ENCODE data around the gene VN1R5.
"Not testable (repeated sequence)": the region's sequence is repeated elsewhere in the genome, so short reads cannot be mapped to it uniquely, and the experiment has no call there.

VN1R5 gene

DNA sequence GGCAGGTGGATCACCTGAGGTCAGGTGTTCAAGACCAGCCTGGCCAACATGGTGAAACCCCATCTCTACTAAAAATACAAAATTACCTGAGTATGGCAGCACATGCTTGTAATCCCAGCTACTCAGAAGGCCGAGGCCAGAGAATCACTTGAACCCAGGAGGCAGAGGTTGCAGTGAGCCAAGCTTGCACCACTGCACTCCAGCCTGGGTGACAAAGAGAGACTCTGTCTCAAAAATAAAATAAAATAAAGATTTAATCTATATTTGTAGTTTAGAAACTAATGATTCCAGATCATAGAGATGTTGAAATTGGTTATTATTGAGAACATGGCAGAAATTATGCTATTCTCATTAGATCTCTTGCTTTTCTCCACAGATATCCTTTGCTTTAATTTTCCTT is at the start of gene VN1R5:
Gene VN1R5 (plus strand): TSS at position 301 of the 400 bp plus-strand sequence.
- DNase-seq = not testable (repeated sequence)

DNA sequence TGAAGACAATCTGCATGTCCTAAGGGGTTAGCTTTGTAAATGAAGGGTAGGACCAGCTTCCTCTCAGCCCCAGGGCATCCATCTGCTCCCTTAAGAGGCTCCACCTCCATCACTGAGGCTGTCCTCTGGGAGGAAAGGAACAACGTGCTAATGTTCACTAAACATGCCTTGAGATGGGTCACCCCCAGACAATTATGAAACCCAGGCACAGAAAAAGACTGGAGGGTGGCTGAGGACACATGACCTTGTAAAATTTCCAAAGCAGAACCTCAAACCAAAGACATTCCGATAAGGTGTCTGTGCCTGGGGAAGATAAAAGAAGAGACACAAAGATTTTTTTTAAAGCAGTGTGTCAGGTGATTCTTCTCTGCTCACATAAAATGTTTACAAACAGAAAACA is 46.5 kb upstream of the VN1R5 start:
- DNase-seq = no peak

DNA sequence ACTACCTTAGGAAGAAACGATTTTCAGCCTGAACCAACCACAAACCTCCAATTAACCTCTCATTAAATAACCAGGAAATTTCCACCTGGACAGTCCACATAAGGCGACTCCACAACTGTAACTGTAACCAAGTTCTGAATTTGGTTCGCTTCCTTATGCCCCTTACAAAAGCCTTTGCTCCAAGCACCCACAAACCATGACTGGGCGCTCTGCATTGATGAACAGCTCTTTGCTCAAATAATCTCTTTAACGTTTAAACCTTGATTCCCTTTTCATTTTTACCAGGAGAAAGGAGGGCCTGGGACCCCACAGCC is 45.9 kb upstream of the VN1R5 start:
- DNase-seq = no peak

DNA sequence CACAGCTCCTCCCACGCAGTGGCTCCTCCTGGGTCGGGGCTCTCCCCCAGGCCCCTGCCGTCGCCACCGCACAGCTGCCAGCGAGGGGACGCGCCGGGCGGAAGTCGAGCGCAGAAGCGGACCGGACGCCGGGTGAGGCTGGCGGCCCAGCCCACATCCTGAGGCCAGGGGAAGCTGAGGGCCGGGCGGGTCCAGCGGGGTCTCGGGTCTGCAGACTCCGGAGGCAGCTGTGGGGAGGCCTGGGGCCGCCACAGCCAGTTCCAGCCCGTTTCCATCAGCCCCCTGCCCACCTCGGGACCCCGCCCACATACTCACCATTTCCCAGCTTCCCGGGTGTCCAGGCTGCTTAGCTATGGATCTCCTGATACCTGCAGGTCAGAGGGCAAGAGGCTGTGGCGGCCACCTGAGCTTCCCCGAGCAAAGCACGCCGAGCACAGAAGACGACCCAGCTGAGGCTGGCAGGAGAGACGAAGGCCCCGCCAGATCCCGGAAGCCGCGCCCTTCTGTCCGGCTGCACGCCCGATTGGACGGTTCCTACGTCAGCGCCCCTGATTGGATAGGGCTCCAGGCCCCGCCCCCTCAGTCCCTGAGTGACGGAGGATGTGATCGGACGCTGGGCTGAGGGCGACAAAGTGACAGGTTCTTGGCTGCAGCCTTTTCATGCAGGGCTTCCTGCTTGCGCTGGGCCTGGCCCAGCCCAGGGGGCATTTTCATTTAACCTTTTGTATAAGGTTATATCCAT is 45.3 kb upstream of the VN1R5 start:
- DNase-seq = peak; percentile 98

DNA sequence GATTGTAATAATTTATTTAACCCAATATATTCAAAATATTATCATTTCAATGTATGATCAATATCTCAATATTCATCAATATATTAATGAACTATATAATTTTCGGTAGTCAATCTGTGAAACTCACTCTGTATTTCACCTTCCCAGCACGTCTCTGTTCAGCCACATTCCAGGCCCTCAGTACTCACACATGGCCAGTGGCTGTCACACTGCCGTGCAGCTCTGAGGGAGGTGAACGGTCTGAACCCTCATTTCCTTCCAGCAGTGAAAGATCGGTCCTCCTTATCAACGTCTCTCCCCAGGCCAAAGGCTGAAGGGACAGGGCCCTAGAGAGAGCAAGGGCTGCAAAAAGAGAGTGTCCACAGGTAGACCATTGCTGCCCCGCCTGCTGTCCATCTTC is 44.5 kb upstream of the VN1R5 start:
- no peak for DNase-seq

DNA sequence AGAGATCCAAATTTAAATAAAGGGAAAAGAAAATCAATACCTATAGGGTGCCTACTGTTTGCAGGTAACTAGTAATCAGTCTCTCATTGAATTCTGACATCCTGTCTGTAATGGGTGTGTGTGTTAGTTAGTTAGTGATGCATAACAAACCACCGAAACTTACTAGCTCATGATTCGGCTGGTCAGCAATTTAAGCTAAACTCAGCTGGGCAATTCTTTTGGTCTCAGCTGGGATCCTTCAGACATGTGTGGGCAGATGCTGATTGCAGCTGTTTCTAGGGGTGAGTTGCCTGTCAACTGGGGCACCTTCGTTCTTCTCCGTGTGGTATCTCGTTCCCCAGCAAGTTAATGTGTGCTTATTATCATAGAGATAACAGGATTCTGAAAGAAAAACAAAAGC is 43.9 kb upstream of the VN1R5 start:
- no peak for DNase-seq

DNA sequence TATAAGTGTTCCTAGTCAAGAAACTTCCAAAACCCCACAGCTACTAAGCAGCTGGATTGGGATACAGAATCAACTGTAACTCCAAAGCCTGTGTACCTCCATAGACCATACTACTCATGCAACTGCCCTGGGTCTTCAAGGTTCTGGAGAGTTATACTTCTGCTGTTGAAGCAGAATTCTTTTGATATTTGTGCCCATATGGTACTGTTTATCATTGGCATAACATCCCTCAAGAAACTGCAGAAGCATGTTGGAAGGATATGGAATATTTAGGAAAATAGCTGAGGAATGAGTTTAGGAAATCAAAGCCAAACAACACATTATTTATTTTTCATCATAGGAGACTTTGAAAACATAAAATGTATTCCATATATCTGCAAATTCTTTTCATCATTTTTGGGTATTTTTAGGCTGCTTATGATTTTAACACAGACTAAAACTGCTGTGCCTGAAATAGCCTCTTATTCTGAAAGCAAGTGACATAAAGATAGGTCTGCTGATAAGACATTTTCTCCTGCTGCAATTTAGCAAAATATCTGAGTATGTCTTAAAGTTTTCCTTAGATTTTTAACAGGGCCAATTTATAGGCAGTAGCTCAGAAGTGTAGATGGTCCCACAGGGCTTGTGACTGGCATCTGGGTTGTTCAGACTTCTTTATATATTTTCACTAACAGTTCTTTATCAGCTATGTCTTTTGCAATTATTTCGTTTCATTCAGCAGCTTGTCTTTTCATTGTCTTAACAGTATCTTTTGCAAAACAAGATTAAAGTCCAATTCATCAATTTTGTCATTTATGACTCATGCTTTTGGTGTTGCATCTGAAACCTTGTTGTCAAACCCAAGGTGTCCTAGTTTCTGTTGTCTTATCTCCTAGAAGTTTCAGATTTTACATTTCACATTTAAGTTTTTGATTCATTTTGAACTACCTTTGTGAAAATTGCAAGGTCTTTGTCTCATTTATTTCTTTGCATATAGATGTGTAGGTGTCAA is 43.0 kb upstream of the VN1R5 start:
- no peak for DNase-seq

DNA sequence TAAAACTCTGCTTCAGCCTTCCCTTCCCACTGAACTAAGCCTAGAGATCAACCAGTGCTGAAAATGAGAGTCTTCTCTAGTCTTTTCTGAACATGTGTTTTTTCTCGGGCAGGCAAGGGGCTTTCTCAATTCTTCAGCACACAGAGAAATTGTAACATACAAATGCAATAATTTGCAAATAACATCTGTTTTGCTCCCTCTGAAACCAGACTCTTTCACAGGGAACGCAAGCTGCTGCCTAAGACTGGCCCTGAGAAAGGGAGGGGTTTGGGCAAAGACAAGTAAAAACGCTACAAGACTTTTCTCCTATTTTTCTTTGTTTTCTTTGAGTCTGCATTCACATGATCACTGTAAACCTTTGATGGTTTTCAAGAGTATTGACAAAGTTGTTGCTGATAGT is 39.6 kb upstream of the VN1R5 start:
- no peak for DNase-seq

DNA sequence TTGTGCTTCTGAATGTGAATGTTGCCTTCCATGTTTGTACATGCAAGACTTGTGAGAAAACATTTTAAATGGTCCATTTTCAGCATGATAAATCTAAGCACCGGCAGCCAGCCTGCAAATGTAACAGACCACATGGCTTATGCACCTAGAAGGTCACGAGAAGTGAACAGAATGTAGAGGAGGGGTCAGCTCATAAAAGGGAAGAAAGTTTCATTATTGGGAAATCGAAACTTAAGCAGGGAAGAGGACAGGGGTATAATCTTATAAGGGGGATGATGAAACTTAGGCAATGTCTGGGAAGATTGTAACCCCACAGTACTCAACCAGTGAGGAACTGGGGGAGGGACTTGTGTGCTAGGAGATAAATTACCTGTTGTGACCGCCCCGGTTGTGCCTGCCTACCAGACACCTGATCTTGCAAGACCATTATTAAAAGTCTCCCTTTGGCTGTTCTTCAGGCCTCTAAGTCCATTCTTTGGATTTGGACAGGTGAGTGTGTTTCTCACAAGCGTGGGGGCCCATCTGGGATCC is 37.7 kb upstream of the VN1R5 start:
- no peak for DNase-seq

DNA sequence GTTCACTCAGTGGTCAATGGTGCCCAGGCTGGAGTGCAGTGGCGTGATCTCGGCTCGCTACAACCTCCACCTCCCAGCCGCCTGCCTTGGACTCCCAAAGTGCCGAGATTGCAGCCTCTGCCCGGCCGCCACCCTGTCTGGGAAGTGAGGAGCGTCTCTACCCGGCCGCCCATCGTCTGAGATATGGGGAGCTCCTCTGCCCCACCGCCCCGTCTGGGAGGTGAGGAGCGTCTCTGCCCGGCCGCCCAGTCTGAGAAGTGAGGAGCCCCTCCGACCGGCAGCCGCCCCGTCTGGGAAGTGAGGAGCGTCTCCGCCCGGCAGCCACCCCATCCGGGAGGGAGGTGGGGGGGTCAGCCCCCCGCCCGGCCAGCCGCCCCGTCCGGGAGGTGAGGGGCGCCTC is 35.6 kb upstream of the VN1R5 start:
- DNase-seq = not testable (repeated sequence)

DNA sequence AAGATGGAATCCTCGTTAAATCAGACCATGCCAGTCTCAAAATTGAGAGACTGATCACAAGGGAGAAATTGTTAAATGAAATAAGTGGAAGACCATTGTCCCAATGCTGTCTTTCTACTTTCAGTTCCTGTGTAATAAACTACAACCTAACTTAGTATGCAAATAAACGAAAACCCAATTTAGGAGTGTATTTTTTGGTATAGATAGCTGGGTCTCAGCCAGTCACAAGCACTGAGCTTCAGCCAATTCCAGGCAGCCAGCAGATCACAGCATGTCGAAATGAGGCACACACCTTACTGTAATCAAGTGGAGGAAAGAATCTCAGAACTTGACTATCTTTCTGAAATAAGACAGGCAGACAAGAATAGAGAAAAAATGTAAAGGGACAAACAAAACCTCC is 33.0 kb upstream of the VN1R5 start:
- no peak for DNase-seq

DNA sequence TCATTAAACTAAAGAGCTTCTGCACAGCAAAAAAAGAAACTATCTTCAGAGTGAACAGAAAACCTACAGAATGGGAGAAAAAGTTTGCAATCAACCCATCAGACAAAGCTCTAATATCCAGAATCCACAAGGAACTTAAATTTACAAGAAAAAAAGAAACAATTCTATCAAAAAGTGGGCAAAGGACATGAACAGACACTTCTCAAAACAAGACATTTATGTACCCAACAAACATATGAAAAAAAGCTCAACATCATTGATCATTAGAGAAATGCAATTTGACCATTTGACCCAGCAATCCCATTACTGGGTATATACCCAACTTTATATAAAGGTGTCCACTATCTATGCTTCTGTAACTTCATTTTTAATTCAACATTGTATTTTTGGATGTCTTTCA is 31.1 kb upstream of the VN1R5 start:
- no peak for DNase-seq

DNA sequence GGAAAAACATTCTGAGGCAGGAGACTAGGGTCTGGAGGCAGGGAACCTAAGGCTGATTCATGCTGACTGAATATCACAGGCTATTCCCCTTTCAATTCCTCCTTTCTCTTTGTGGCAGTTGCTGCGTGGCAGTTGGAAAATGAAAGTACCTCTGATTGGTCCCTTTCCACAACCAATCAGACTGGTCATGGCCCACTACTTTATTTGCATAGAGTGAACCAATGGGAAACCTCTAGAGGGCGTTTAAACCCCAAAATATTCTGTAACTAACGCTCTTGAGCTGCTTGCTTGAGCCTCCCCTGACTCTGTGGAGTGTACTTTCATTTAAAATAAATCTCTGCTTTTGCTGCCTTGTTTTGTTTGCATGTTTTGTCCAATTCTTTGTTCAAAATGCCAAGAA is 27.7 kb upstream of the VN1R5 start:
- no peak for DNase-seq

DNA sequence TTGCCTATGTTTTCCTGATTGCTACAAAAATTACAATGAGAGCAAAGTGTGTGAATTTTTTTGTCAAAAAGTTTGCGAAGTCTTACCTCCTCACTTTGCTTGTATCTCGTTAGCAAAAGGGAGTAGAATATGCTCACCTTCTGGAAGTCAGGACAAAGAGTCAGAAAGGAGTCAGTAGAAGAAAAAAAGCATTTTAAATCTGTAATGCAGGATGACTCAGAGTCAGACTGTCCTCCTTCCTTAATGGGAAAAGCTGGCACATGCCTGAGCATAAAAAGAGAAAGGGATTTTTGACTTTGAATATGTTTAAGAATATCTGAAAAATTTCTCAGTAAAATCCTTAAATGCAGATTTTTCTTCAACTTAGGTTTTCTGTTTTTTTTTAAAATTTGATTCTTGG is 14.2 kb upstream of the VN1R5 start:
- DNase-seq = no peak

DNA sequence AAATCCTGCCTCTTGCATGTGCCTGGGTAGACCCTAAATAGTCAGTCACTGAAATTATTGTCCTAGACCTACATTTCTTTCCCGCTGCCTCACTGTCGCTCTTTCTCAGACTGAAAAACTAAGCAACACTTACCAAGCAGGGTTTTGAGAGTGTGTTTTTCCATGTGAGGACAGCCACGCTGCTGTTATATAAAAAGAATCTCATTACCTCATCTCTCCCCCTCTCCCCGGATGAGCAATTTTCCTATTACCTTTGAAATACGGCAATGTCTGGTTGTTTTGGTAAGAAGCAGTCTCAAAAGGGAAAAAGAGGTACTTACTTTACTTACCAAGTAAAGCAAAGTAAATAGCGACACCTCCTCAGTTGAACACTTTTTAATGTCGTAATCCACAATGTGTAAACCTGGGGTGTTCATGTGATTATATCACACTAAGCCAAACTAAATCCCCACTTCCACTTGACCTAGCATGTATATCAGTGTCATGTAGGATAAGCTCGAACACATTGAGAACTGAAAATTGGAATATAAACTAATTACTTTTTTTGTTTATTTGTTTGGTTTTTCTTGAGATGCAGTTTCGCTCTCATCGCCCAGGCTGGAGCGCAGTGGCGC is 12.2 kb upstream of the VN1R5 start:
- no peak for DNase-seq

DNA sequence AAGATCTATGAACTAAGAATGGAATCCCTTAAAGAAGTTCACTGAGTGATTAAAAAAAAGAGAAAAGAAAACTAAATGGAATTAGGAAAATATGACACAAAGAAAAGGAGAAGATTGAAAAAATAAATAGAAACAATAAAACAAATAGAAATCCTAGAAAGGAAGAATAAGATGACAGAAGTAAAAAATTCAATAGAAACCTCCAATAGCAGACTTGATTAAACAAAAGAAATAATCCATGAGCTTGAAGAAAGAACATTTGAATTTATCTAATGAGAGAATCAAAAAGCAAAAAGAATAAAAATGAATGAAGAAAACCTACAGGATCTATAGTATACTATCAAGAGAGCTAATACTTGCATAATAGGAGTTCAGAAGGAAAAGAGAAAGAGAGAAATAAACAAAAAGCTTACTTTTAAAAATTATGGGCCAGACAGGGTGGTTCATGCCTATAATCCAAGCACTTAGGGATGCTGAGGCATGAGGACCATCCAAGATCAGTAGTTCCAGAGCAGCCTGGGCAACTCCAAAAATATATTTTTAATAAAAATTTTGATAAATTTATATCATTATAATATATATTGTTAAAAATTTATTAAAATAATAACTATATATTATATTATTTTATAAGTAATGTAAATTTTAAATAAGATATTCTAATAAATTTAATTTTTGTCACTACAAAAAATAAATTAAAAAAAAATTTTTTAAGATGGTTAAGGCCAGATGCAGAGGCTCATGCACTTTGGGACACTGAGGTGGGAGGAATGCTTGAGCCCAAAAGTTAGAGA is 9.4 kb upstream of the VN1R5 start:
- DNase-seq = no peak

DNA sequence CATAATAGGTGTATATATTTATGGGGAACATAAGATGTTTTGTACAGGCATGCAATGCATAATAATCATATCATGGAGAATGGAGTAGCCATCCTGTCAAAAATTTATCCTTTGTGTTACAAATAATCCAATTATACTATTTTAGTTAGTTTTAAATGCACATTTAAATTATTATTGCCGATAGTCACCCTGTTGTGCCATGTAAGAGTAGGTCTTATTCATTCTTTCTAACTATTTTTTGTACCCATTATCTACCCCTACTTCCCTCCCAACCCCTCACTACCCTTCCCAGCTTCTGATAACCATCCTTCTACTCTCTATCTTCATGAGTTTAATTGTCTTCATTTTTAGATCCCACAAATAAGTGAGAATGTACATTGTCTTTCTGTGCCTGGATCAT is 8.3 kb upstream of the VN1R5 start:
- DNase-seq = no peak

DNA sequence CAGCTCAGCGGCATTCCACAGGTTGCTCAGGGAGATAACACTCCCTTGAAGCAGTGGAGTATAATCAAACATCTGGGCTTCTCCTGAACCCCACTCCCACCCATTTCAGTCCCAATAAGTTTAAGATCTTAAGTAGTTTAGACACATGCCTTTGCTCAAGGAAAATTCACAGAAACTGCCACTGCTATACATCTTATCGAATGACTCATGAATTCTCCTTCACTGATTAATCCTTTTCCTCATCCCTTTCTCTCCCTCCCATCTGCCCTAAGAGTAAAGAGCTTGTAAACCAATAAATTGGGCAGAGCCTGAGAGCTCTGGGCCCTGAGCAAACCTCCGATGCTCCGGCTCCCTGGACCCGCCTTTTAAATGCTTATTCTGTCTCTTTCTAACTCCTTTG is 10.2 kb downstream of the VN1R5 start:
- no peak for DNase-seq

DNA sequence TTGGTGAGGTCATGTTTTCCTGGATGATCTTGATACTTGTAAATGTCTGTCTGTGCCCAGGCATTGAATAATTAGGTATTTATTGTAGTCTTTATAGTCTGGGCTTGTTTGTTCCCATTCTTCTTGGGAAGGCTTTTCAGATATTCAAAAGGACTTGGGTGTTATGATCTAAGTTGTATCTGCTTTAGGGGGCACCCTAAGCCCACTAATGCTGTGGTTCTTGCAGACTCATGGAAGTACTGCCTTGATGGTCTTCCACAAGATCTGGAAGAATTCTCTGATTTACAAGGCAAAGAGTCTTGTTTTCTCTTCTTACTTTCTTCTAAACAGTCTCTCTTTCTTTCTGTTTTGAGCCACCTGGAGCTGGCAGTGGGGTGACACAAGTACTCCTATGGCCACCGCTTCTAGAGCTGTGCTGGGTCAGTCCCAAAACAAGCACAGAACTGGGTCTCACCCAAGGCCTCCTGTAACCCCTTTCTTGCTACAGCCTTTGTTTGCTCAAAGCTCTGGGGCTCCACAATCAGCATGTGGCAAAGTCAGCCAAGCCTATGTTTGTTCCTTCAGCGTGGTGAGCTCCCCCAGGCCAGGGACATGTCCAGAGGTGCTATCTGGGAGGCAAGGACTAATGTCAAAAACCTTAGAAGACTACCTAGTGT is 12.6 kb downstream of the VN1R5 start:
- no peak for DNase-seq

DNA sequence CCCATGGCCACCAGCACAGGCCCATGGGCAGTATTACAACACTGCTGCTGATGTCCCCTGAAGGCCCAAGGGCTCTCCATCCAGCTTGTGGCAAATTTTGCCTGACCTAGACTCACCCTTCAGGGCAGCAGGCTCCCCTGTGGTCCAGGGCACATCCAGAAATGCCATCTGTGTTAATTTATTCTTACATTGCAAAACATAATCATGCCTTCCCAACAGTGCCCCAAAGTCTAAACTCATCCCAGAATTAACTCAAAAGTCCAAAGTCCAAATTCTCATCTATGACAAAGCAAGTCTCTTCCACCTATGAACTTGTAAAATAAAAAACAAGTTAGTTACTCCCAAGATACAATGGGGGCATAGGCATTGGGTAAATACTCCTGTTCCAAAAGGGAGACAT is 13.3 kb downstream of the VN1R5 start:
- DNase-seq = no peak

DNA sequence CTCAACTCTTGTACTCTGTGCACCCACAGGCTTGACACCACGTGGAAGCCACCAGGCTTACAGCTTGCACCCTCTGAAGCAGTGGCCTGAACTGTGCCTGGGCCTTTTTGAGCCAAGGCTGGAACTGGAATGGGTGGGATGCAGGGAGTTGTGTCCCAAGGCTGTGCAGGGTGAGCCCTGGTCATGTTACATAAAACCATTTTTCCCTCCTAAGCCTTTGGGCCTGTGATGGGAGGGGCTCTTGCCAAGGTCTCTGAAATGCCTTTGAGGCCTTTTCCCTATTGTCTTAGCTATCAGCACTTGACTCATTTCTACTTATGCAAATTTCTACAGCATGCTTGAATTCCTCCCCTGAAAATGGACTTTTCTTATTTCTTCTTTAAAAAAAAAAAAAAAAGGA is 14.1 kb downstream of the VN1R5 start:
- DNase-seq = no peak

DNA sequence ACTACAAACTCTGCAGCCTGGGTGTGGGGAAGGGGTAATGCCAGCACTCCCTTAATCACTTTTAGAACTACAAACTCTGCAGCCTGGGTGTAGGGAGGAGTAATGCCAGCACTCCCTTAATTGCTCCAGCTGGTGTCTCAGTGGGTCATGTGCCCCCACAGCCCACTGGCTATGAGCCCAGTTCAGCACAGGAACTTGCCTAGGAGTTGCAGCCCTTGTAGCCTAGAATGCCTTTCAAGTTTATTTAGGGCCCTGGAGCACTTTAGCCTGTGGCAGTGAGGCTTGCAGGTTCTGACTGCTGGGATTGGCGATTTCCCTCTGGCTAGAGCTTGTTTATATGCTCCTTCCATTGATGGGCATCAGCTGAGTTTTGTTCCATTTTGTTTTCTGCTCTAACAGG is 17.1 kb downstream of the VN1R5 start:
- DNase-seq = no peak
